Loucy (cell line): ENCODE data around the gene SLC6A2.

Experiments used
- H2AFZ ChIP-seq: fragments of 200-600 bp; sonication (generic); 2 replicates; pipeline ENCODE4 v1.6.0; 2016; ENCODE audit warnings: antibody characterized with exemption, mild to moderate bottlenecking, low read length, moderate library complexity
- H3F3A ChIP-seq: fragments of 200-600 bp; 2 replicates; pipeline ENCODE4 v1.6.0; 2016; ENCODE audit warnings: antibody characterized with exemption, low read depth, mild to moderate bottlenecking
- H3K27me3 ChIP-seq: fragments of 200-600 bp; sonication (generic); 2 replicates; pipeline ENCODE4 v1.6.1; 2014; ENCODE audit warnings: low read length, mild to moderate bottlenecking; ENCODE audit not compliant: insufficient read depth, poor library complexity, severe bottlenecking
- H3K36me3 ChIP-seq: fragments of 200-600 bp; sonication (generic); 2 replicates; pipeline ENCODE4 v1.6.1; 2016; ENCODE audit warnings: low read length; ENCODE audit not compliant: insufficient read depth
- H3K4me1 ChIP-seq: fragments of 200-600 bp; sonication (generic); 2 replicates; pipeline ENCODE4 v1.5.1; 2014; ENCODE audit warnings: low read length, mild to moderate bottlenecking; ENCODE audit not compliant: insufficient read depth, poor library complexity, severe bottlenecking
- H3K4me2 ChIP-seq: fragments of 200-600 bp; sonication (generic); 2 replicates; pipeline ENCODE4 v1.6.0; 2014; ENCODE audit warnings: antibody characterized with exemption, low read length, low read depth, mild to moderate bottlenecking; ENCODE audit not compliant: poor library complexity, severe bottlenecking
- H3K4me3 ChIP-seq: fragments of 200-600 bp; sonication (generic); 2 replicates; pipeline ENCODE4 v1.5.1; 2014; ENCODE audit warnings: low read length, mild to moderate bottlenecking, mixed read lengths; ENCODE audit not compliant: poor library complexity, severe bottlenecking
- H3K79me2 ChIP-seq: fragments of 200-600 bp; sonication (generic); 2 replicates; pipeline ENCODE4 v1.6.1; 2014; ENCODE audit warnings: low read length; ENCODE audit not compliant: insufficient read depth
- H3K9ac ChIP-seq: fragments of 200-600 bp; sonication (generic); 2 replicates; pipeline ENCODE4 v1.6.0; 2014; ENCODE audit warnings: mild to moderate bottlenecking, low read depth, low read length, moderate library complexity; ENCODE audit not compliant: poor library complexity, severe bottlenecking
- H3K9me2 ChIP-seq: fragments of 200-600 bp; sonication (generic); replicated peaks from 2 replicates; pipeline ENCODE4 v1.6.1; 2016; ENCODE audit warnings: low read depth, low read length, mixed read lengths
- H3K9me3 ChIP-seq: fragments of 200-600 bp; sonication (generic); 2 replicates; pipeline ENCODE4 v1.6.1; 2014; ENCODE audit warnings: mild to moderate bottlenecking, antibody characterized with exemption, low read length, low read depth; ENCODE audit not compliant: insufficient read depth
- H4K20me1 ChIP-seq: fragments of 200-600 bp; sonication (generic); 2 replicates; pipeline ENCODE4 v1.6.0; 2014; ENCODE audit warnings: antibody characterized with exemption, low read length, mild to moderate bottlenecking; ENCODE audit not compliant: insufficient read depth, poor library complexity, severe bottlenecking
- EZH2phosphoT487 ChIP-seq: fragments of 200-600 bp; IDR thresholded peaks from 2 replicates; pipeline ENCODE4 v1.6.1; 2018; ENCODE audit warnings: antibody characterized with exemption, mild to moderate bottlenecking, moderate library complexity, borderline replicate concordance
- TF ChIP-seq, protein P1 (sequence below): fragments of 200-600 bp; sonication (generic); conservative IDR thresholded peaks from 2 replicates; pipeline ENCODE4 v1.5.1; 2014; ENCODE audit warnings: mild to moderate bottlenecking, antibody characterized with exemption, low read length

The SLC6A2 gene

DNA sequence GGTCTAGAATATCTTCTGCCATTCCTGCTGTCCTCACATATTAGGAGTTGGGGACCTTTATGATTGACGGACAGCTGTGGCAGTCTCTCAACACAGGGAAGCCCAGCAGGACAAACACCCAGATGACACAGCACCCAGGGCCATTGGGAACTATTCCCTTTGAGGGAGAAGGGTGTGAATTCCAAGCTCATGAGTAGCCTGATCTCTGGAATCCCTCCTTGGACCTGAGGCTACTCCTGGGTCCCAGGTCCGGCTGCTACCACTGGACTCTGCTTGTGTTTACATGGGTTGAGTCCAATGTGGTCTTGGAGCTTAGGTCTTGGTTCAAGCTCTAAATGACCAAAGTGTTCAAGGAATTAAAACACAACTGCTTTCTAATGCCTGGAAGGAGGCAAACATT lies 78.9 kb downstream of the SLC6A2 start:
- H3K9ac ChIP-seq, result no peak overlapping the region
- H3K4me1 ChIP-seq, result no peaks in the 10 kb centered on the region
- H3K9me2 ChIP-seq, result no peaks in the 10 kb centered on the region
- no peak overlapping the region for H2AFZ ChIP-seq
- H3F3A ChIP-seq, result no peaks in the 10 kb centered on the region
- no peaks in the 10 kb centered on the region for H3K27me3 ChIP-seq
- H4K20me1 ChIP-seq, result no peaks in the 10 kb centered on the region
- H3K9me3 ChIP-seq, result no peaks in the 10 kb centered on the region
- H3K4me2 ChIP-seq, result no peak overlapping the region
- TF ChIP-seq EZH2phosphoT487, result no peak
- no peaks in the 10 kb centered on the region for H3K36me3 ChIP-seq
- no peaks in the 10 kb centered on the region for H3K79me2 ChIP-seq
- no peak overlapping the region for H3K4me3 ChIP-seq

DNA sequence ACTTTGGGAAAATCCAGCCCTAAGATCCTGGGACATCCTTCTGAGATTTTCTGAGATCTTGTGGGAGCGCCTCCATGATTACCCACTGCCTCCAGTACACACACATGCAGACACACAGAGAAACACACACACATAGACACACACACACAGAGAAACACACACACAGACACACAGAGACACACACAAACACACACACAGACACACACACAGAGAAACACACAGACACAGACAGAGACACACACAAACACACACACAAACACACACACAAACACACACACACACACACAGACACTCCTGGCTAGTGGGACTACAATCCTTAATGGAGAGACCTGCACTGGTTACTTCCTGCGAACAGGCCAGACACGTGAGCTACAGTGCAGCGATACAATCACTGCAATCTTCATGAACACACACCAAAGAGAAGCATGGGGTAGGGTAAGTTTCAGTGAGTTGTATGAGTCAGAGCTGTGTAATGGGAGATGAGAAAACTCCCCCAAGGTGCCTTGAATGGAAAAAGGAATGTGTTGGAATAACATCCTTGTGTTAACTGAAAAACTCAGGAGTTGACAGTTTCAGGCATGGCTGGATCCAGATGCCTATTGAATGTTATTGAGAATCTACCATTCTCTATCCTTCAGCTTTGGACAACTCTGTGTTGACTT lies 79.5 kb downstream of the SLC6A2 start:
- Histone ChIP-seq H4K20me1 (no peaks in the 10 kb centered on the region), H3K9ac (no peak overlapping the region), H3K9me2 (no peaks in the 10 kb centered on the region), H3K36me3 (no peaks in the 10 kb centered on the region), H3F3A (no peaks in the 10 kb centered on the region), H2AFZ (no peak overlapping the region), H3K27me3 (no peaks in the 10 kb centered on the region), H3K4me3 (no peak overlapping the region), H3K4me2 (no peak overlapping the region), H3K79me2 (no peaks in the 10 kb centered on the region), H3K9me3 (no peaks in the 10 kb centered on the region), H3K4me1 (no peaks in the 10 kb centered on the region)
- TF ChIP-seq EZH2phosphoT487, result no peak
- TF ChIP-seq, protein P1, sequence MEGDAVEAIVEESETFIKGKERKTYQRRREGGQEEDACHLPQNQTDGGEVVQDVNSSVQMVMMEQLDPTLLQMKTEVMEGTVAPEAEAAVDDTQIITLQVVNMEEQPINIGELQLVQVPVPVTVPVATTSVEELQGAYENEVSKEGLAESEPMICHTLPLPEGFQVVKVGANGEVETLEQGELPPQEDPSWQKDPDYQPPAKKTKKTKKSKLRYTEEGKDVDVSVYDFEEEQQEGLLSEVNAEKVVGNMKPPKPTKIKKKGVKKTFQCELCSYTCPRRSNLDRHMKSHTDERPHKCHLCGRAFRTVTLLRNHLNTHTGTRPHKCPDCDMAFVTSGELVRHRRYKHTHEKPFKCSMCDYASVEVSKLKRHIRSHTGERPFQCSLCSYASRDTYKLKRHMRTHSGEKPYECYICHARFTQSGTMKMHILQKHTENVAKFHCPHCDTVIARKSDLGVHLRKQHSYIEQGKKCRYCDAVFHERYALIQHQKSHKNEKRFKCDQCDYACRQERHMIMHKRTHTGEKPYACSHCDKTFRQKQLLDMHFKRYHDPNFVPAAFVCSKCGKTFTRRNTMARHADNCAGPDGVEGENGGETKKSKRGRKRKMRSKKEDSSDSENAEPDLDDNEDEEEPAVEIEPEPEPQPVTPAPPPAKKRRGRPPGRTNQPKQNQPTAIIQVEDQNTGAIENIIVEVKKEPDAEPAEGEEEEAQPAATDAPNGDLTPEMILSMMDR, result no peak

DNA sequence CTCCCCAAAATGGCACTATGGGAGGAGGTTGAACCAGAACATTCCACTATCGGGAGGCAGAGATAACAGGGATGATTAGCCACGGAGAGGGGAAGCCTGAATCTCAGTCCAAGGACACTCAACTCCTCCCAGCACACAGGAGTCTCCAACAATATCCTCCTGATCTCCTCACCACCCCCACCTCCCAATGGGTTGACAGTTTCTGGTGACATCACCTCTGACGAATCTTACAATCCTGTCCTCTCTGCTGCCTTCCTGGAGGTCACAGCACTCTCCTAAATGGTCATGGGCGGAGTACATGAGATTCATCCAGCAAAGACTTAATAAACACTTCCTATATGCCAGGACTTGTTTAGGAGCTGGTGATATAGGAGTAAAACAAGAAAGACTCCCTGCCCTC lies 80.9 kb downstream of the SLC6A2 start:
- no peaks in the 10 kb centered on the region for H3F3A ChIP-seq
- no peaks in the 10 kb centered on the region for H3K27me3 ChIP-seq
- no peak overlapping the region for H3K4me2 ChIP-seq
- no peaks in the 10 kb centered on the region for H3K9me2 ChIP-seq
- H3K79me2 ChIP-seq, result no peaks in the 10 kb centered on the region
- H3K4me3 ChIP-seq, result no peak overlapping the region
- H4K20me1 ChIP-seq, result no peaks in the 10 kb centered on the region
- no peaks in the 10 kb centered on the region for H3K9me3 ChIP-seq
- H3K9ac ChIP-seq, result no peak overlapping the region
- no peak for TF ChIP-seq EZH2phosphoT487
- TF ChIP-seq, protein P1, result no peak
- H3K4me1 ChIP-seq, result no peaks in the 10 kb centered on the region
- no peaks in the 10 kb centered on the region for H3K36me3 ChIP-seq
- no peak overlapping the region for H2AFZ ChIP-seq

DNA sequence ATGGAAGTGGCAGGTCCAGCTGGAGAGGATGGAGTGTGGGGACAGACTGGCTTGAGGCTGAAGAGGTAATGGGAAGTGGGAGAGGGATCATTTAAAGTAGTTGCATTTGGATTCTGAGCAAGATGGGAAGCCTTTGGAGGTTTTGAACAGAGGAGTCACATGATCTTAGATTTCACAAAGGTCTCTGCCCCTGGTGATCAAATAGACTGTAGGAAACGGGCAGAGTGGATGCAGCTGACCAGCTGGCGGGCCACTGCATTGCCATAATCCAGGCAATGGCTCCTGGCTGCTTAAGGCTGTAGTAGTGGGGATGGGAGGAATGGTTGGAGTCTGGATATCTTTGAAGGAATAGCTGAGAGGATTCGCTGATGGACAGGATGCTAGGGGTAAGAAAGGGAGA lies 81.5 kb downstream of the SLC6A2 start:
- no peaks in the 10 kb centered on the region for H3K36me3 ChIP-seq
- no peaks in the 10 kb centered on the region for H3K9me2 ChIP-seq
- H3K27me3 ChIP-seq, result no peaks in the 10 kb centered on the region
- no peaks in the 10 kb centered on the region for H3K4me1 ChIP-seq
- no peak overlapping the region for H3K9ac ChIP-seq
- H3K79me2 ChIP-seq, result no peaks in the 10 kb centered on the region
- H3K4me3 ChIP-seq, result no peak overlapping the region
- H3F3A ChIP-seq, result no peaks in the 10 kb centered on the region
- H2AFZ ChIP-seq, result no peak overlapping the region
- no peak overlapping the region for H3K4me2 ChIP-seq
- H4K20me1 ChIP-seq, result no peaks in the 10 kb centered on the region
- TF ChIP-seq EZH2phosphoT487, result no peak
- TF ChIP-seq, protein P1, result no peak
- H3K9me3 ChIP-seq, result no peaks in the 10 kb centered on the region
